ENCODE results near the gene SUPT20H. TPM values are rescaled to one million over a fixed set of nuclear protein-coding genes. Genes with fewer than 3 reads are reported as not detected.

SUPT20H gene
- total RNA-seq, 6 experiments from 2014 or later = 14.0 to 18.1 (median 16.1) TPM

DNA sequence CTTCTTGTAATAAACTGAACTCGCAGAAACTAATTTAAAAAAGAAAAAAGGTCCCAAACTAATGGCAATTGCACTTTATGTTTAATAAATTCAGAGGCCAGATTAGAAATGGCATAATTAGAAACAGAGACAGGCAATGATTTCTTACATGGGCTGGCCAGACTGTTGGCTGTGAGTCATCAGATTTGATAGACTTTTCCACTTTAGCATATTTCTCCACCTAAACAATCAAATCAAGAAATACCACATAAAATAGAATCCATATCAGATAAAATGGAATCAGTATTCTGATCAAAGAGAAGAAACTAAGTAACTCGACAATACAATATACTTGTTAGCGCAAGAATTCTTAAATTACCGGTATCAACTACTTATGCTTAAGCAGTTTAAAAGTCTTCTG is 29.9 kb downstream of the SUPT20H start:
- ATAC-seq (no peak), DNase-seq (no peak)
- H3K27me3 ChIP-seq = no peaks in the 10 kb centered on the region
- intact Hi-C loops (cut with DNase I) = no loop called here
- H3K36me3 ChIP-seq = peaks cover 0 to 84% (median 42%) of the 10 kb centered on the region in 4 donors
- no peak for TF ChIP-seq POLR2A (IDR thresholded peaks at IDR 0.05)
- TF ChIP-seq, protein P1, sequence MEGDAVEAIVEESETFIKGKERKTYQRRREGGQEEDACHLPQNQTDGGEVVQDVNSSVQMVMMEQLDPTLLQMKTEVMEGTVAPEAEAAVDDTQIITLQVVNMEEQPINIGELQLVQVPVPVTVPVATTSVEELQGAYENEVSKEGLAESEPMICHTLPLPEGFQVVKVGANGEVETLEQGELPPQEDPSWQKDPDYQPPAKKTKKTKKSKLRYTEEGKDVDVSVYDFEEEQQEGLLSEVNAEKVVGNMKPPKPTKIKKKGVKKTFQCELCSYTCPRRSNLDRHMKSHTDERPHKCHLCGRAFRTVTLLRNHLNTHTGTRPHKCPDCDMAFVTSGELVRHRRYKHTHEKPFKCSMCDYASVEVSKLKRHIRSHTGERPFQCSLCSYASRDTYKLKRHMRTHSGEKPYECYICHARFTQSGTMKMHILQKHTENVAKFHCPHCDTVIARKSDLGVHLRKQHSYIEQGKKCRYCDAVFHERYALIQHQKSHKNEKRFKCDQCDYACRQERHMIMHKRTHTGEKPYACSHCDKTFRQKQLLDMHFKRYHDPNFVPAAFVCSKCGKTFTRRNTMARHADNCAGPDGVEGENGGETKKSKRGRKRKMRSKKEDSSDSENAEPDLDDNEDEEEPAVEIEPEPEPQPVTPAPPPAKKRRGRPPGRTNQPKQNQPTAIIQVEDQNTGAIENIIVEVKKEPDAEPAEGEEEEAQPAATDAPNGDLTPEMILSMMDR (IDR thresholded peaks at IDR 0.05) = no peak
- 91% methylated on average over 4 of the region's 4 CpGs for WGBS (ENCODE audit: insufficient coverage, low coverage, low lambda C conversion rate, missing lambda C conversion rate)
- no peaks in the 10 kb centered on the region for H3K4me1 ChIP-seq
- H3K9me3 ChIP-seq = no peaks in the 10 kb centered on the region
- no peak overlapping the region for H3K27ac ChIP-seq
- no peak overlapping the region for H3K4me3 ChIP-seq

DNA sequence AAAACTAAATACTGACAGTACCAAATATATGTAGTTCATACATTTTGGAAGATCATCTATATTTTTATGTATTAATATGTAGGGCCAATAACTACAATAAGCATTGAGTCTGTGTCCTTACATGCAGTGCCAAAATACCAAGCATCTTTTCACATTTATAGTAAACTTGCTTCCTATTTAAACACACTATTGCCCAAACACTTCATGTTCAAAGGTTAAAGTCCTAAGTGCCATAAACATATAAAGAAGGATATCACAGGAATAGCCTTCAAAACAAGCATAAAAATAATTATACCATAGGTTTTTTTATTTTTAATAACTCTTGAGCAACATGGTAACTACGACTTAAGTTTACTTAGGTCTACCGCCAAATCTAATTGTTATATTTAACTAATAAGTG is 31.8 kb downstream of the SUPT20H start:
- ATAC-seq = peak in 1 of 4 donors; percentile 57
- TF ChIP-seq, protein P1 (IDR thresholded peaks at IDR 0.05) = no peak
- no peak for TF ChIP-seq POLR2A (IDR thresholded peaks at IDR 0.05)
- Histone ChIP-seq H3K9me3 (no peaks in the 10 kb centered on the region), H3K4me3 (no peak overlapping the region), H3K36me3 (peaks cover 0 to 84% (median 47%) of the 10 kb centered on the region in 4 donors), H3K27ac (no peak overlapping the region), H3K27me3 (no peaks in the 10 kb centered on the region), H3K4me1 (no peaks in the 10 kb centered on the region)
- 54% methylated on average over 2 of the region's 2 CpGs for WGBS (ENCODE audit: insufficient coverage, low coverage, low lambda C conversion rate, missing lambda C conversion rate)
- intact Hi-C loops (cut with DNase I) = no loop called here
- no peak for DNase-seq

DNA sequence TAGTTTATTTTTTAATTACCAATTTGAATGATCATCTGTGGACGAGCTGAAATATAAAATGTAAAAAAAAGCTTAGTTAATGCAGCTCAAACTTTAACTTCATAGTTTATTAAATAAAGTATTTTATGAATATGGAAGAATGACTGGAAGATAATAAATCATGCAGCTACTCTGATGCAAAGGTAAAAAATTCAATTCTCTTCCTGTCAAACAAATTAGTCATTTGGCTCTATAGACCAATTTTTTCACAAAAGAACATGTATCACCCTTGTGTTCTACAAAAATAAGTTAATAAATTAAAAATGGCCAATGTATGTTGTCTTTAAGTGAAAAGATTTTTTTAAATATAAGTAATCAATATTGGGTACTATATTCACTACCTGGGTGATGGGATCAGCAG is 32.7 kb downstream of the SUPT20H start:
- H3K27ac ChIP-seq = no peak overlapping the region
- peaks cover 0 to 84% (median 43%) of the 10 kb centered on the region in 4 donors for H3K36me3 ChIP-seq
- TF ChIP-seq, protein P1 (IDR thresholded peaks at IDR 0.05) = no peak
- no peak for TF ChIP-seq POLR2A (IDR thresholded peaks at IDR 0.05)
- ATAC-seq (no peak), DNase-seq (no peak)
- H3K27me3 ChIP-seq = no peaks in the 10 kb centered on the region
- H3K9me3 ChIP-seq = no peaks in the 10 kb centered on the region
- 92% methylated on average over 1 of the region's 1 CpG for WGBS (ENCODE audit: insufficient coverage, low coverage, low lambda C conversion rate, missing lambda C conversion rate)
- no peak overlapping the region for H3K4me3 ChIP-seq
- no peaks in the 10 kb centered on the region for H3K4me1 ChIP-seq
- intact Hi-C loops (cut with DNase I) = no loop called here

DNA sequence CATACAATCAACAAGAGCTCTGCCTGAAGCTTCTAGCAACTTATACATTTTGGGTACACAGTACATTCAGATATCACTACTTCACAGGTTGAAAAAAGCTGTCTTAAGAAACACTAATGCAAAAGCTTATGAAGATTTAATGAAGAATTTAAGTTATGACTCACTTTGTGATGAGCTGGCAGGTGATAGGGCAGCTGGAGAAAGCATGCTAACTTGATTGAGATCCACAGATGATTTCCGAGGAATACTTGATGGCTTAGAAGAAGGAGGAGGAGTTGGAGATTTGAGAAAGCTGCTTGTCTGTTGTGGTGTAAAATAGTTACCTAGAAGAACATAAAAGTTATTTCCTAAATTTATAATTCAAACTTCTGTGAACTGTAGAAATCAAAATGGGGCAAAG is 35.6 kb downstream of the SUPT20H start:
- H3K27ac ChIP-seq = no peak overlapping the region
- no peaks in the 10 kb centered on the region for H3K4me1 ChIP-seq
- ATAC-seq (no peak), DNase-seq (no peak)
- no peak overlapping the region for H3K4me3 ChIP-seq
- no peaks in the 10 kb centered on the region for H3K27me3 ChIP-seq
- peaks cover 0 to 90% (median 45%) of the 10 kb centered on the region in 4 donors for H3K36me3 ChIP-seq
- WGBS (ENCODE audit: insufficient coverage, low coverage, low lambda C conversion rate, missing lambda C conversion rate) = 86% methylated on average over 1 of the region's 1 CpG
- H3K9me3 ChIP-seq = no peaks in the 10 kb centered on the region
- TF ChIP-seq, protein P1 (IDR thresholded peaks at IDR 0.05) = no peak
- no peak for TF ChIP-seq POLR2A (IDR thresholded peaks at IDR 0.05)
- intact Hi-C loops (cut with DNase I) = no loop called here

DNA sequence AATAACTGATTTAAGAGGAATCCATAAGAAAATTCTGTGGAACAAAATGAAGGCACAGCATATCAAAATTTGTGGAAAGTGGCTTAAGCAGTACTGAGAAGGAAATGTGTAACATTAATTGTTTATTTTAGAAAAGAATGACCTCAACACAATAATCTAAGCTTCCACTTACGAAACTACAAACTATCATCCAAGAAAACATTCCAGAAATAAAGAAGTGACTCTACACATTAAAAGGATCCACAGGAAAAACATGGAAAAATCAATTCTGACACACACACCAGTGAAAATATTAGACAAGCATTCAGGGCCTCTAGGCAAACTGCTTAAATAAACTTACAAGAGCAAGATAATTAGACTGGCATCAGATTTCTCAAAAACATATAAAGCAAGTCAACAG is 44.9 kb downstream of the SUPT20H start:
- Histone ChIP-seq H3K9me3 (no peaks in the 10 kb centered on the region), H3K27ac (no peak overlapping the region), H3K4me1 (no peaks in the 10 kb centered on the region), H3K4me3 (no peak overlapping the region), H3K36me3 (peaks cover 0 to 59% (median 20%) of the 10 kb centered on the region in 4 donors), H3K27me3 (no peaks in the 10 kb centered on the region)
- WGBS (ENCODE audit: insufficient coverage, low coverage, low lambda C conversion rate, missing lambda C conversion rate) = 83% methylated on average over 1 of the region's 1 CpG
- DNase-seq = no peak
- ATAC-seq = no peak
- intact Hi-C loops (cut with DNase I) = no loop called here
- no peak for TF ChIP-seq POLR2A (IDR thresholded peaks at IDR 0.05)
- TF ChIP-seq, protein P1 (IDR thresholded peaks at IDR 0.05) = no peak
